GM12892 (cell line): ENCODE results near the gene NOL8.

Experiments used
- POLR2A ChIP-seq: IDR thresholded peaks from 2 replicates; pipeline ENCODE4 v1.6.1; 2011; ENCODE audit warnings: low read depth, low read length, control low read depth
- TAF1 ChIP-seq: IDR thresholded peaks from 2 replicates; pipeline ENCODE4 v1.6.1; 2011; ENCODE audit warnings: low read depth, mild to moderate bottlenecking, control low read depth, low read length, borderline replicate concordance

DNA sequence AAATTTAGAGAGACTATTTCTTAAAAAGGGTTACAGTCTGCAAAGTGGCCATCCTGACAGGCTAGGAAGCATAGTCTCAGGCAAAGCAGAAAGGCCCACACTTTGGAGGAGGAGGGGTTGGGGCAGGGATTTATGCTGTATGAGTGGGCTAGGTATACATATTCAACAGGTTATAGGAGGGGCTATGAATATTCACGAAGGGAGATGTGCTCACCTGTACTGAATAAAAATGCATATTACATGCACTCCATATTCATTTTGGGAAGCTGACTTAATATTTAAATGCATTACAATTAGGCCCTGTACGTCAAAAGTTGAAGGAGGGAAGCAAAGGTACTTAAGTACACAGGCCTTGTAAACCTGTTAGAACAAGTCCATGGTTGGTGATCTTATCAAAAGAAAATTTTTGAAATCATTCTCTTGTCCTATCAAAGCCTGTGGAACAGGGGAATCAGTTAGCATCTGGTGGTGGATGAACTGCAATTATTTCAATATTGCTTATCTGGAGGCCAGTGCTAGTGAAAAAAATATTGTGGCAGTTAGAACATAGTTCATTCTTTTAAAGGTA lies 2.2 kb upstream of the NOL8 start:
- no peak for TF ChIP-seq POLR2A
- TF ChIP-seq TAF1 = no peak
